ENCODE results near the gene ANK3. TPM values are rescaled to one million over a fixed set of nuclear protein-coding genes. Genes with fewer than 3 reads are reported as not detected.

The ANK3 gene
- polyA plus RNA-seq, 1 donor from 2014 or later: 114 TPM

- no peak overlapping the region for H2AFZ ChIP-seq (ENCODE audit: low read depth, low read length)
- no peak overlapping the region for H3K27ac ChIP-seq (ENCODE audit: low read length)
- H3K9ac ChIP-seq (ENCODE audit: low read length): no peak overlapping the region
- H3F3A ChIP-seq (ENCODE audit: insufficient read depth, low read length, poor library complexity, severe bottlenecking): no peaks in the 10 kb centered on the region
- no peaks in the 10 kb centered on the region for H3K9me2 ChIP-seq (ENCODE audit: insufficient read depth, low read length)
- H3K27me3 ChIP-seq (ENCODE audit: insufficient read depth, low read depth, low read length): no peaks in the 10 kb centered on the region
- H3K36me3 ChIP-seq (ENCODE audit: insufficient read depth, low read length): no peaks in the 10 kb centered on the region
- no peak overlapping the region for H3K4me3 ChIP-seq (ENCODE audit: low read length)
- TF ChIP-seq MXI1 (conservative IDR thresholded peaks at IDR 0.05; ENCODE audit: poor library complexity, severe bottlenecking) (no peak), SMC3 (conservative IDR thresholded peaks at IDR 0.05; ENCODE audit: poor library complexity) (no peak), EZH2 (IDR thresholded peaks at IDR 0.05; ENCODE audit: borderline replicate concordance, insufficient read depth, low read length, poor library complexity, severe bottlenecking) (no peak)
- peaks cover 9% of the 10 kb centered on the region for H3K79me2 ChIP-seq (replicated peaks; ENCODE audit: insufficient read depth, low read length)
- peaks cover 8% of the 10 kb centered on the region for H4K20me1 ChIP-seq (ENCODE audit: insufficient read depth)
- no peak overlapping the region for H3K4me2 ChIP-seq (ENCODE audit: low read length)
- no peaks in the 10 kb centered on the region for H3K9me3 ChIP-seq (ENCODE audit: low read length)
Observed at GRCh38 chr10:60338786-60339185, 50.9 kb downstream of the ANK3 start.

GRCh38 chr10:60338002-60338564 lies 51.6 kb downstream of the ANK3 start:
- no peak overlapping the region for H3K4me2 ChIP-seq (ENCODE audit: low read length)
- peaks cover 8% of the 10 kb centered on the region for H4K20me1 ChIP-seq (ENCODE audit: insufficient read depth)
- no peak overlapping the region for H3K27ac ChIP-seq (ENCODE audit: low read length)
- H3K9ac ChIP-seq (ENCODE audit: low read length): no peak overlapping the region
- H2AFZ ChIP-seq (ENCODE audit: low read depth, low read length): no peak overlapping the region
- H3K9me2 ChIP-seq (ENCODE audit: insufficient read depth, low read length): no peaks in the 10 kb centered on the region
- TF ChIP-seq POLR2AphosphoS5 (IDR thresholded peaks at IDR 0.05) (no peak), CTCF (IDR thresholded peaks at IDR 0.05; ENCODE audit: poor library complexity, severe bottlenecking) (no peak), SMC3 (conservative IDR thresholded peaks at IDR 0.05; ENCODE audit: poor library complexity) (no peak), RAD21 (conservative IDR thresholded peaks at IDR 0.05) (no peak), EP300 (conservative IDR thresholded peaks at IDR 0.05; ENCODE audit: poor library complexity, severe bottlenecking) (no peak), REST (IDR thresholded peaks at IDR 0.05; ENCODE audit: borderline replicate concordance) (no peak), EZH2 (IDR thresholded peaks at IDR 0.05; ENCODE audit: borderline replicate concordance, insufficient read depth, low read length, poor library complexity, severe bottlenecking) (no peak), MXI1 (conservative IDR thresholded peaks at IDR 0.05; ENCODE audit: poor library complexity, severe bottlenecking) (no peak), TAF1 (IDR thresholded peaks at IDR 0.05; ENCODE audit: low read depth) (no peak)
- H3K9me3 ChIP-seq (ENCODE audit: low read length): no peaks in the 10 kb centered on the region
- H3K79me2 ChIP-seq (replicated peaks; ENCODE audit: insufficient read depth, low read length): peaks cover 4% of the 10 kb centered on the region
- H3K27me3 ChIP-seq (ENCODE audit: insufficient read depth, low read depth, low read length): no peaks in the 10 kb centered on the region
- H3K36me3 ChIP-seq (ENCODE audit: insufficient read depth, low read length): no peaks in the 10 kb centered on the region
- H3F3A ChIP-seq (ENCODE audit: insufficient read depth, low read length, poor library complexity, severe bottlenecking): no peaks in the 10 kb centered on the region
- no peak overlapping the region for H3K4me3 ChIP-seq (ENCODE audit: low read length)
